Spleen (tissue), 11 donors: Measurements from ENCODE around the gene SLC28A1. TPM values are rescaled to one million over a fixed set of nuclear protein-coding genes. Genes with fewer than 3 reads are reported as not detected.

ENCODE experiments used
- DNase-seq: peaks from one replicate; pipeline ENCODE4 v3.0.0-alpha.2; 2020
- H3K27ac ChIP-seq, 8 donors: fragments of 200-600 bp; sonication (generic) in 7 of 8; 1 replicate in 4 of 8; 2 replicates in 4 of 8; pipeline versions ENCODE4 v1.5.0 to v1.8.0; 2016 to 2021; ENCODE audit warnings: inconsistent platforms in 4 of 8, mild to moderate bottlenecking in 4 of 8, moderate library complexity in 1 of 8
- H3K27me3 ChIP-seq, 7 donors: fragments of 200-600 bp; sonication (generic) in 6 of 7; replicated peaks in 1 of 7; 1 replicate in 4 of 7; 2 replicates in 3 of 7; pipeline versions ENCODE4 v1.5.0 to v1.8.0; 2016 to 2021; ENCODE audit warnings: inconsistent platforms in 3 of 7, mild to moderate bottlenecking in 1 of 7
- H3K36me3 ChIP-seq, 6 donors: fragments of 200-600 bp; sonication (generic) in 5 of 6; 1 replicate in 4 of 6; 2 replicates in 2 of 6; pipeline versions ENCODE4 v1.5.0 to v1.8.0; 2016 to 2021; ENCODE audit warnings: inconsistent platforms in 2 of 6
- H3K4me1 ChIP-seq, 6 donors: fragments of 200-600 bp; sonication (generic) in 5 of 6; 1 replicate in 3 of 6; 2 replicates in 3 of 6; pipeline versions ENCODE4 v1.5.0 to v1.8.0; 2016 to 2021; ENCODE audit warnings: inconsistent platforms in 3 of 6
- H3K4me3 ChIP-seq, 8 donors: fragments of 200-600 bp; sonication (generic) in 7 of 8; 1 replicate in 4 of 8; 2 replicates in 4 of 8; pipeline versions ENCODE4 v1.5.0 to v1.8.0; 2016 to 2021; ENCODE audit warnings: inconsistent platforms in 4 of 8, mild to moderate bottlenecking in 4 of 8, moderate library complexity in 2 of 8
- H3K9me3 ChIP-seq, 8 donors: fragments of 200-600 bp; sonication (generic) in 7 of 8; 1 replicate in 4 of 8; 2 replicates in 4 of 8; pipeline versions ENCODE4 v1.5.0 to v1.8.0; 2016 to 2021; ENCODE audit warnings: inconsistent platforms in 4 of 8
- POLR2A ChIP-seq, 3 donors: fragments of 450-650 bp; IDR thresholded peaks; one replicate each; pipeline ENCODE4 v1.5.1; 2017; ENCODE audit warnings: antibody characterized with exemption in 3 of 3, mild to moderate bottlenecking in 1 of 3
- POLR2AphosphoS5 ChIP-seq, 3 donors: sonication (generic); formaldehyde crosslinking; IDR thresholded peaks; one replicate each; pipeline ENCODE4 v1.5.1; 2017; ENCODE audit warnings: antibody characterized with exemption in 3 of 3
- WGBS, 5 donors: extraction: QIAGEN DNeasy Blood & Tissue Kit in 3 of 5; methylation state at CpG; one replicate each; pipeline versions ENCODE4 v1.1.5 to v1.1.7; 2013 to 2018; 5-methylcytosine and 5-hydroxymethylcytosine counted together
- intact Hi-C: fragments of 100-400 bp; cut with DNase I; formaldehyde crosslinking; loops from one replicate; pipeline ENCODE4 v1.15.0; 2023; ENCODE audit warnings: low total_unique reads
- polyA plus RNA-seq, 3 donors: library from polyadenylated mRNA; stranded (reverse); fragments of 200-250 nt; gene quantifications; one replicate each; pipeline ENCODE4 v1.2.1, GENCODE V29; 2013
- total RNA-seq, 7 donors: library from RNA; depleted of rRNA in 3 of 7; stranded (reverse); fragments of >200 nt in 3 of 7; fragmentation: NEBNext Ultra II Directional in 4 of 7; extraction: Animal tissue kit (Norgen Biotek cat#: 25700) in 4 of 7; gene quantifications; one replicate each; pipeline versions ENCODE4 v1.1.0 to v1.2.1, GENCODE V29; 2016 to 2021
- TF ChIP-seq, protein P1 (sequence below), 11 experiments: fragments of 200-600 bp in 7 of 11; fragments of 450-650 bp in 4 of 11; sonication (generic) in 4 of 11; IDR thresholded peaks in 8 of 11; conservative IDR thresholded peaks in 3 of 11; 1 replicate in 7 of 11; 2 replicates in 4 of 11; pipeline versions ENCODE4 v1.4.0 to v1.8.0; 2016 to 2021; ENCODE audit warnings: antibody characterized with exemption in 11 of 11, inconsistent platforms in 4 of 11, mild to moderate bottlenecking in 1 of 11
- donor health status: healthy with polysubstance abuse.
- donor health status: DM: no; HTN: no; CAD: no; lungs with moderate emphysema.
- donor health status: DM: no; HTN: no; CAD: no.
- donor health status: Bipolar disorder and iron deficiency.
- donor health status: healthy.
- donor health status: DM: no; HTN: no; CAD: no.
- donor health status: DM: yes; HTN: yes; CAD: no.

SLC28A1 gene
- total and polyA plus RNA-seq, 10 donors = 0.10 to 0.29 (median 0.16) TPM; not detected in 7

DNA sequence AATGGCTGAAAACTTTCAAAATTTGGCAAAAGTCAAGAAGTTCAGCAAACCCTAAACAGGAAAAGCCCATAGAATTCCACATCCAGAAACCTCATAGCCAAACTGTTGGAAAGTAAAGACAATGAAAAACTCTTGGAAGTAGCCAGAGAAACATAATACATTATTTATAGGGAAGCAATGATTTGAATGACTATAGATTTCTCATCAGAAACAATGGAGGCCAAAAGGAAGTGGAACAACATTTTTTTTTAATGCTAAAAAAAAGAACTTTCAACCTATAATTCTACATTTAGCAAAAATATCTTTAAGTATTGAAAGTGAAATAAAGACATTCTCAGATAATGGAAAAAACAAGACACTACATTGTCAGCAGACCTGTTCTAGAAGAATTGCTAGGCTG, 37.1 kb upstream of the SLC28A1 start:
- H3K27me3 ChIP-seq = no peaks in the 10 kb centered on the region
- H3K4me3 ChIP-seq = no peak overlapping the region
- no peaks in the 10 kb centered on the region for H3K36me3 ChIP-seq
- intact Hi-C loops = no loop called here
- no peak for TF ChIP-seq POLR2A (IDR thresholded peaks at IDR 0.05)
- no peak for TF ChIP-seq POLR2AphosphoS5 (IDR thresholded peaks at IDR 0.05)
- TF ChIP-seq, protein P1, sequence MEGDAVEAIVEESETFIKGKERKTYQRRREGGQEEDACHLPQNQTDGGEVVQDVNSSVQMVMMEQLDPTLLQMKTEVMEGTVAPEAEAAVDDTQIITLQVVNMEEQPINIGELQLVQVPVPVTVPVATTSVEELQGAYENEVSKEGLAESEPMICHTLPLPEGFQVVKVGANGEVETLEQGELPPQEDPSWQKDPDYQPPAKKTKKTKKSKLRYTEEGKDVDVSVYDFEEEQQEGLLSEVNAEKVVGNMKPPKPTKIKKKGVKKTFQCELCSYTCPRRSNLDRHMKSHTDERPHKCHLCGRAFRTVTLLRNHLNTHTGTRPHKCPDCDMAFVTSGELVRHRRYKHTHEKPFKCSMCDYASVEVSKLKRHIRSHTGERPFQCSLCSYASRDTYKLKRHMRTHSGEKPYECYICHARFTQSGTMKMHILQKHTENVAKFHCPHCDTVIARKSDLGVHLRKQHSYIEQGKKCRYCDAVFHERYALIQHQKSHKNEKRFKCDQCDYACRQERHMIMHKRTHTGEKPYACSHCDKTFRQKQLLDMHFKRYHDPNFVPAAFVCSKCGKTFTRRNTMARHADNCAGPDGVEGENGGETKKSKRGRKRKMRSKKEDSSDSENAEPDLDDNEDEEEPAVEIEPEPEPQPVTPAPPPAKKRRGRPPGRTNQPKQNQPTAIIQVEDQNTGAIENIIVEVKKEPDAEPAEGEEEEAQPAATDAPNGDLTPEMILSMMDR (IDR thresholded peaks at IDR 0.05 in 8 of 11, conservative IDR thresholded peaks at IDR 0.05 in 3 of 11) = no peak
- peaks cover 0 to 29% (median 23%) of the 10 kb centered on the region in 8 donors for H3K9me3 ChIP-seq
- no peaks in the 10 kb centered on the region for H3K4me1 ChIP-seq
- no peak overlapping the region for H3K27ac ChIP-seq
- DNase-seq = no peak

GRCh38 chr15:84852212-84852611, 32.2 kb upstream of the SLC28A1 start:
- TF ChIP-seq, protein P1 (IDR thresholded peaks at IDR 0.05 in 8 of 11, conservative IDR thresholded peaks at IDR 0.05 in 3 of 11) = no peak
- no peak for TF ChIP-seq POLR2AphosphoS5 (IDR thresholded peaks at IDR 0.05)
- TF ChIP-seq POLR2A (IDR thresholded peaks at IDR 0.05) = no peak
- Histone ChIP-seq H3K4me3 (no peak overlapping the region), H3K4me1 (no peaks in the 10 kb centered on the region), H3K36me3 (no peaks in the 10 kb centered on the region), H3K27me3 (no peaks in the 10 kb centered on the region), H3K9me3 (peaks cover 0 to 20% (median 13%) of the 10 kb centered on the region in 8 donors), H3K27ac (no peak overlapping the region)
- 90 to 98% (median 96%) methylated on average over 5 of the region's 5 CpGs for WGBS, 5 donors
- no peak for DNase-seq
- intact Hi-C loops = no loop called here

DNA sequence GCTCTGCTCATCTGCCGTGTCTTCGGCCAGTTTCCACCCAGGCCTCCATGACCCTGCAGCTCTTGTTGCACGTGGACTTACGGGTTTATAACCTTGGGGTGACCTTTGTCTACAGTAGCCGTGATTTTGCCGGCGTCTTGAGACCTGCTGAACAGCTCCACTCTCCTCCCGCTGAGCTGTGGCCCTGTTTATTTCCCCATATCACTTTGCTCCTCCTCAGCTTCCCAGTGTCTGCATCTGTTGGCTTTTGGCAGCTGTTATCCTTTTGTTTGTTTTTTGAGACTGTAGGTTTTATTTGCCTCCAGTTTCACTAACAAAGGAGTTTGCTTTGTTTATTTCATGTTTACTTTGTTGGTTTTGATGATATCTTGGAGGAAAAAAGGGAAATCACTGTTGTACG, 29.3 kb upstream of the SLC28A1 start:
- no peak overlapping the region for H3K27ac ChIP-seq
- 88 to 94% (median 91%) methylated on average over 9 of the region's 9 CpGs for WGBS, 5 donors
- H3K9me3 ChIP-seq = no peaks in the 10 kb centered on the region
- intact Hi-C loops = no loop called here
- H3K27me3 ChIP-seq = no peaks in the 10 kb centered on the region
- H3K4me1 ChIP-seq = no peaks in the 10 kb centered on the region
- no peaks in the 10 kb centered on the region for H3K36me3 ChIP-seq
- H3K4me3 ChIP-seq = no peak overlapping the region
- TF ChIP-seq, protein P1 (IDR thresholded peaks at IDR 0.05 in 8 of 11, conservative IDR thresholded peaks at IDR 0.05 in 3 of 11) = no peak
- TF ChIP-seq POLR2AphosphoS5 (IDR thresholded peaks at IDR 0.05) = no peak
- no peak for TF ChIP-seq POLR2A (IDR thresholded peaks at IDR 0.05)
- no peak for DNase-seq

DNA sequence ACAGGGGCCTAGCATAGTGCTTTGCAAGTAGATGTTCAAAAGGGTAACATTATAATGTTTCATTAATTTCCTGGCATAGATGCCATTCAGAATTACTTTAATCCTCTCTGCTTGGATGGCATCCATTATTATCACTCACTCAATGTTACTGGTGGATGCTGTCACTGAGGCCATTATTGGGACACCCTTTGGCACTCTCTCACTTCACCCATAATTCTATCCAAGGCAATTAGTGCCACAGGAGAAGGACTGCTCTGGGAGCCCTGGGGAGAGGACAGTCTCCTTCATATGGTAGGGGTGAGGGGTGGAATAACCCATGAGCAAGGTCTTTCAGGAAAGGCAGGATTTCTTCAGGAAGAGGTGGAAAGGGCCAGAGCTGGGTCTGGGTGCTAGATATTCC, 28.7 kb upstream of the SLC28A1 start:
- Histone ChIP-seq H3K36me3 (no peaks in the 10 kb centered on the region), H3K9me3 (no peaks in the 10 kb centered on the region), H3K27ac (no peak overlapping the region), H3K27me3 (no peaks in the 10 kb centered on the region), H3K4me1 (no peaks in the 10 kb centered on the region), H3K4me3 (no peak overlapping the region)
- intact Hi-C loops = no loop called here
- TF ChIP-seq POLR2AphosphoS5 (IDR thresholded peaks at IDR 0.05) (no peak), POLR2A (IDR thresholded peaks at IDR 0.05) (no peak)
- TF ChIP-seq, protein P1 (IDR thresholded peaks at IDR 0.05 in 8 of 11, conservative IDR thresholded peaks at IDR 0.05 in 3 of 11) = no peak
- no peak for DNase-seq
